Measurements from ENCODE around the gene CPEB4. TPM values are rescaled to one million over a fixed set of nuclear protein-coding genes. Genes with fewer than 3 reads are reported as not detected.
A peak's percentile ranks its signal among the peaks of the same experiment; 100 is the strongest.

CPEB4 gene
- 17.8 and 18.0 TPM in 2 replicates for total RNA-seq (2014; rRNA removed; shearing (Covaris generic))
- polyA plus RNA-seq (2015; cell fraction: cytosol; rRNA removed), result 9.7 and 13.0 TPM in 2 replicates
- 15.4 and 17.4 TPM in 2 replicates for polyA plus RNA-seq (2015; cell fraction: nucleus; rRNA removed)

- peak; percentile 98 for DNase-seq (ENCODE audit: low read depth, low spot score)
- in situ Hi-C loops (cut with HindIII; ENCODE audit: low pct_unique_long_range_greater_than_20kb, low sequenced_read_pairs), result no loop called here
Observed at GRCh38 chr5:173887610-173888472, at the start of gene CPEB4. Gene CPEB4, plus strand, starts transcription at chr5:173888349. Its CDS starts 1,385 bp downstream, at chr5:173889734.

- no peak for DNase-seq (ENCODE audit: low read depth, low spot score)
- in situ Hi-C loops (cut with HindIII; ENCODE audit: low pct_unique_long_range_greater_than_20kb, low sequenced_read_pairs), result no loop called here
Observed at GRCh38 chr5:173839117-173839713, 48.9 kb upstream of the CPEB4 start.

DNA sequence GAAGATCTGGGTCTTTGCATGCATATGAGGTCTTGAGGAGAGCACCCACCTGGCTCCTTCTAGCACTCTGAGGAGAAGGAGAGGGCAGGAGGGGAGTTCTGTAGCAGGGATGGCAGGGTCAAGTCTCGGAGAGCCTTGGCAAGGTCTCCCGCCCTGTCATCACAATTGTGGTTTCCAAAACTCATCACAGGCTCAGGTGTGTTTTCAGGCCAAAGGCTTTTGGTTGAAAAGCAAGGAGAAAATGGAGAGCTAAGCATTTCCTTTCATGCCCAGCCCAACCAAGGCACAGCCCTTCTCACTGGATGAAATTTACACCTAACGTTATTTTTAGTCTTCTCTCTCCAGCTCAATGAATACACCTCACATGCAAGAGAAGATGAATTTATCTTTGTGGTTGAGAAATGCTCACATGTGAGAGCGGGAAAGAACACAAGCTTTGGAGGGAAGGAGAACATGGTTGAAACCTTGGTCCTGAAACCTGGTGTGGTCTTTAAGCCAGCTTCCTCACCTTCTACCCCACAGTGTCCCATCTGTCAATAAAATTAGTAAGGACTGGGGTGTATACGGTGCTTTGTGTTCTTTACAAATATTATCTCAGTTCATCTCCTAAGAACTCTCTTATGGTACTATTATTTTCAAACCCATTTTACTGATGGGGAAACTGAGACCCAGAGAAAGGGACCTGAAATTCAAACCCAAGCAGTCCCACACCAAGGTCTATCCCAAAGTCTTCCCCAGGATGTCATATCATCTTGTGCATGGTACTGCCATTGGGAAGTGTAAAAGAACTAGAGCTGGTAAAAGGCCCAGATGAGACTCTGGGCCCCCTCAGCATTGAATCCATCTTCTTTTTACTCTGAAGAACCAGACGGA lies 47.8 kb upstream of the CPEB4 start:
- in situ Hi-C loops (cut with HindIII; ENCODE audit: low pct_unique_long_range_greater_than_20kb, low sequenced_read_pairs), result no loop called here
- no peak for DNase-seq (ENCODE audit: low read depth, low spot score)

- DNase-seq (ENCODE audit: low read depth, low spot score), result no peak
- in situ Hi-C loops (cut with HindIII; ENCODE audit: low pct_unique_long_range_greater_than_20kb, low sequenced_read_pairs), result no loop called here
Observed at GRCh38 chr5:173841710-173842109, 46.4 kb upstream of the CPEB4 start.

DNA sequence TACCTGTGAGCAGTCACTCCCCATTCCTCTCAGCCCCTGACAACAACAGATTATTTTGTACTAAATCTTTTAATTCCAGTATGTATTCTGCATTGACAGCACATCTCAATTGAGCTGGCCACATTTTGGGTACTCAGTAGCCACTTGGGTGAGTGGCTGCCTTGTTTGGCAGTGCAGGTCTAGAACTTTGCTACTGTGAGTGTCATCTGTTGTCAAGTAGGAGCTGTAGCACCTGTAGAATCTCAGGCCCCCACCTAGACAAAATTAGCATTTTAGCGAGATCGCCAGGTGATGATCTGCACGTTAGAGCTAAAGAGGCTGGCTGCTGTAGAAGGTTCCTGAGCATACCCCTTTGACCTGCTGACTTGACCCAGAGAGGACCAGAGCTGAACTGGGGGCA lies 44.4 kb upstream of the CPEB4 start:
- in situ Hi-C loops (cut with HindIII; ENCODE audit: low pct_unique_long_range_greater_than_20kb, low sequenced_read_pairs), result no loop called here
- no peak for DNase-seq (ENCODE audit: low read depth, low spot score)

DNA sequence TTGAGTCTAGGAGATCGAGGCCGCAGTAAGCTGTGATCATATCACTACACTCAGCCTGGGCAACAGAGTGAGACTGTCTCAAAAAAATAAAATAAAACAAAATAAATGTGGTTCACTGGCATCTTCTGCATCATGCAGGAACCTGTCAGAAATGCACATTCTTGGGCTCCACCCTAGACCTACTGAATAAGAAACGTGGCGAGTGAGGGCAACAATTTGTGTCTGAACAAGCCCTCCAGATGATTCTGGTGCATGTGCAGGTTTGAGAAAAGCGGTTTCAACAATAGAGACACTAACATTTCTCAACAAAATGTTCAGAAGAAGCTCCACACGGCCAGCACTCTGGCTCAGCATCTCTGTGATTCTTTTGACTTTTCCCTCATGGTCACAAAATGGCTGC lies 42.8 kb upstream of the CPEB4 start:
- no peak for DNase-seq (ENCODE audit: low read depth, low spot score)
- in situ Hi-C loops (cut with HindIII; ENCODE audit: low pct_unique_long_range_greater_than_20kb, low sequenced_read_pairs), result no loop called here

GRCh38 chr5:173846929-173847501 lies 41.1 kb upstream of the CPEB4 start:
- DNase-seq (ENCODE audit: low read depth, low spot score), result no peak

GRCh38 chr5:173848986-173849596 lies 39.1 kb upstream of the CPEB4 start:
- in situ Hi-C loops (cut with HindIII; ENCODE audit: low pct_unique_long_range_greater_than_20kb, low sequenced_read_pairs), result no loop called here

More at GRCh38 chr5:173846929-173847501, 41.1 kb upstream of the CPEB4 start:
- in situ Hi-C loops (cut with HindIII; ENCODE audit: low pct_unique_long_range_greater_than_20kb, low sequenced_read_pairs), result no loop called here

DNA sequence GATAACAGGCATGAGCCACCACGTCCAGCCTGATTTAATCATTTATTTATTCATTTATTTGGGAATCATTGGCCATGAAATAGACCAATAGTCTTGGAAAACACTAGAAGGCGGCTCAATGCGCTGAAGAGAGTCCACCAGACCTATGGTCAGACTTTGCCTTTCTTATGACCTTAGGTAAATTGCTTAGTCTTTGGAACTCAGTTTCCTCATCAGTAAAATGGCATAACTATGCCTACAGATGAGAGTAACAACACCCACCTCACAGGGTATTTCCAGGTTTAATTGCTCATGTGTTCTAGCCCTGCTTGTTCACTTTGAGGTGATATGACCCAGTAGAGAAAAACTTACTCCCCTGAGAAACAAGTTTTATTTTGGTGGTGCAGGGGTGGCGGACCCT lies 38.2 kb upstream of the CPEB4 start:
- in situ Hi-C loops (cut with HindIII; ENCODE audit: low pct_unique_long_range_greater_than_20kb, low sequenced_read_pairs), result no loop called here

More at GRCh38 chr5:173848986-173849596, 39.1 kb upstream of the CPEB4 start:
- no peak for DNase-seq (ENCODE audit: low read depth, low spot score)

DNA sequence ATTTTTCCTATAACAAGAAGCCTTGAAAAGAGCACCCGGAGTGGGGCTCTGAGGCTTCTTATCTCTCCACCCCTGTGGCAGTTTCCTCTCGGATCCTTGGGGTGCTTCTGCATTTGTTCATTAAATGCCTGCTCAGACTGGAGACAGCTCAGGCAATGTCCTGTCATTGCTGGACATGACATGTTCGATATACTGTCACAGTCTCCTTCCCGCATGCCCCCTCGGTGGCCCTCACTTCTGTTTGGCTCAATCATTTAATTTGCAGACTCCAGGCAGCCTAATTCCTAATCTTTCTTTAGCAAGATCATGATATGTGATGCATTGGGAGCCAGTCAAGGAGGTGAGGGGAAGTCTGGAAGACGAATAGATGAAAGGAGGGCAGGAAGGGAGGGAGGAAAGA lies 37.5 kb upstream of the CPEB4 start:
- DNase-seq (ENCODE audit: low read depth, low spot score), result no peak
- in situ Hi-C loops (cut with HindIII; ENCODE audit: low pct_unique_long_range_greater_than_20kb, low sequenced_read_pairs), result no loop called here

More for the DNA sequence above, 38.2 kb upstream of the CPEB4 start:
- no peak for DNase-seq (ENCODE audit: low read depth, low spot score)

- in situ Hi-C loops (cut with HindIII; ENCODE audit: low pct_unique_long_range_greater_than_20kb, low sequenced_read_pairs), result no loop called here
- DNase-seq (ENCODE audit: low read depth, low spot score), result no peak
Observed at GRCh38 chr5:173851595-173852243, 36.4 kb upstream of the CPEB4 start.

GRCh38 chr5:173852790-173853359 lies 35.3 kb upstream of the CPEB4 start:
- DNase-seq (ENCODE audit: low read depth, low spot score), result no peak
- in situ Hi-C loops (cut with HindIII; ENCODE audit: low pct_unique_long_range_greater_than_20kb, low sequenced_read_pairs), result no loop called here

GRCh38 chr5:173853370-173854131 lies 34.6 kb upstream of the CPEB4 start:
- no peak for DNase-seq (ENCODE audit: low read depth, low spot score)
- in situ Hi-C loops (cut with HindIII; ENCODE audit: low pct_unique_long_range_greater_than_20kb, low sequenced_read_pairs), result no loop called here

GRCh38 chr5:173855162-173855994 lies 32.8 kb upstream of the CPEB4 start:
- in situ Hi-C loops (cut with HindIII; ENCODE audit: low pct_unique_long_range_greater_than_20kb, low sequenced_read_pairs), result no loop called here
- DNase-seq (ENCODE audit: low read depth, low spot score), result no peak

All from SK-MEL-5 (cell line).